HG03575 (cell line): Measurements from ENCODE around the gene IMPDH1.

Source experiments
- ATAC-seq: cut with Tn5 transposase; IDR thresholded peaks from one replicate; pipeline ENCODE4 v1.9.1; 2021; ENCODE audit not compliant: unreplicated experiment, insufficient number of reproducible peaks, low FRiP score; ENCODE audit errors: extremely low read depth

The IMPDH1 gene

GRCh38 chr7:128437426-128438332 lies 27.9 kb upstream of the IMPDH1 start:
- ATAC-seq: no peak

- ATAC-seq: no peak
Observed at GRCh38 chr7:128435327-128435686, 25.5 kb upstream of the IMPDH1 start.

- ATAC-seq: no peak
Observed at GRCh38 chr7:128434413-128435326, 24.9 kb upstream of the IMPDH1 start.

GRCh38 chr7:128431754-128432153 lies 22.0 kb upstream of the IMPDH1 start:
- no peak for ATAC-seq

- no peak for ATAC-seq
Observed at GRCh38 chr7:128431221-128431620, 21.4 kb upstream of the IMPDH1 start.

GRCh38 chr7:128430207-128430606 lies 20.4 kb upstream of the IMPDH1 start:
- ATAC-seq: no peak

GRCh38 chr7:128427289-128427891 lies 17.6 kb upstream of the IMPDH1 start:
- ATAC-seq: no peak

GRCh38 chr7:128425850-128426249 lies 16.1 kb upstream of the IMPDH1 start:
- no peak for ATAC-seq

- ATAC-seq: no peak
Observed at GRCh38 chr7:128424686-128425275, 15.0 kb upstream of the IMPDH1 start.

GRCh38 chr7:128422842-128423241 lies 13.1 kb upstream of the IMPDH1 start:
- ATAC-seq: no peak

GRCh38 chr7:128422037-128422436 lies 12.3 kb upstream of the IMPDH1 start:
- no peak for ATAC-seq

GRCh38 chr7:128421384-128421783 lies 11.6 kb upstream of the IMPDH1 start:
- no peak for ATAC-seq

- no peak for ATAC-seq
Observed at GRCh38 chr7:128420773-128421172, 11.0 kb upstream of the IMPDH1 start.

GRCh38 chr7:128419257-128419656 lies 9.5 kb upstream of the IMPDH1 start:
- ATAC-seq: no peak

GRCh38 chr7:128417071-128417470 lies 7.3 kb upstream of the IMPDH1 start:
- ATAC-seq: no peak

- no peak for ATAC-seq
Observed at GRCh38 chr7:128415217-128415785, 5.5 kb upstream of the IMPDH1 start.

- no peak for ATAC-seq
Observed at GRCh38 chr7:128410451-128410753, 620 bp upstream of the IMPDH1 start.

- no peak for ATAC-seq
Observed at GRCh38 chr7:128408709-128409595, 830 bp downstream of the IMPDH1 start.
